SHP77 treated with DMSO at 0.1 percent for 48 hours (cell line): Measurements from ENCODE around the gene HOXD4.

Experiments used
- DNase-seq: peaks from one replicate; lab custom pipeline; 2025; lab: John Stamatoyannopoulos, UW

The HOXD4 gene

GRCh38 chr2:176126929-176127773 lies 24.2 kb upstream of the HOXD4 start:
- no peak for DNase-seq

- DNase-seq: no peak
Observed at GRCh38 chr2:176127774-176128072, 23.6 kb upstream of the HOXD4 start.

- no peak for DNase-seq
Observed at GRCh38 chr2:176128172-176128981, 23.0 kb upstream of the HOXD4 start.

- DNase-seq: no peak
Observed at GRCh38 chr2:176128982-176129796, 22.2 kb upstream of the HOXD4 start, which contains the start of gene HOXD8. HOXD8 (plus strand) TSS chr2:176129705; CDS start chr2:176130367, 662 bp downstream.

- no peak for DNase-seq
Observed at GRCh38 chr2:176129813-176130146, 21.6 kb upstream of the HOXD4 start.

- DNase-seq: no peak
Observed at GRCh38 chr2:176130147-176130956, 21.0 kb upstream of the HOXD4 start.

- no peak for DNase-seq
Observed at GRCh38 chr2:176130957-176131847, 20.1 kb upstream of the HOXD4 start.

GRCh38 chr2:176131848-176132158 lies 19.5 kb upstream of the HOXD4 start:
- DNase-seq: no peak

GRCh38 chr2:176132205-176133171 lies 18.9 kb upstream of the HOXD4 start:
- DNase-seq: no peak

- DNase-seq: no peak
Observed at GRCh38 chr2:176133389-176133788, 18.0 kb upstream of the HOXD4 start.

- DNase-seq: no peak
Observed at GRCh38 chr2:176134035-176134434, 17.3 kb upstream of the HOXD4 start.

GRCh38 chr2:176135035-176135440 lies 16.3 kb upstream of the HOXD4 start:
- DNase-seq: no peak

GRCh38 chr2:176136374-176137251 lies 14.7 kb upstream of the HOXD4 start:
- DNase-seq: no peak

- DNase-seq: no peak
Observed at GRCh38 chr2:176137252-176137580, 14.1 kb upstream of the HOXD4 start.

GRCh38 chr2:176137906-176138305 lies 13.4 kb upstream of the HOXD4 start:
- no peak for DNase-seq

- no peak for DNase-seq
Observed at GRCh38 chr2:176138526-176138922, 12.8 kb upstream of the HOXD4 start.

GRCh38 chr2:176138923-176139660 lies 12.3 kb upstream of the HOXD4 start:
- DNase-seq: no peak
